ENCODE data around the gene SIPA1L2.

The SIPA1L2 gene

GRCh38 chr1:232657426-232658005, 27.6 kb upstream of the SIPA1L2 start:
- Histone ChIP-seq H3K4me3 (ENCODE audit: control insufficient read depth in 1 of 7, extremely low read depth in 1 of 7, insufficient read depth in 4 of 7, low read depth in 2 of 7, low read length in 6 of 7) (no peak overlapping the region), H3K27ac (ENCODE audit: insufficient read depth in 1 of 2, low read depth in 1 of 2, low read length in 2 of 2, poor library complexity in 1 of 2, severe bottlenecking in 2 of 2) (no peak overlapping the region), H3K4me1 (ENCODE audit: control extremely low read depth in 1 of 4, control insufficient read depth in 4 of 4, insufficient read depth in 4 of 4, low read length in 3 of 4) (peaks cover 6 to 15% (median 10%) of the 10 kb centered on the region in 4 experiments), H3K36me3 (ENCODE audit: control insufficient read depth in 4 of 4, insufficient read depth in 4 of 4, low read length in 3 of 4) (no peaks in the 10 kb centered on the region), H3K9me3 (ENCODE audit: control extremely low read depth in 1 of 5, control insufficient read depth in 4 of 5, insufficient read depth in 2 of 5, low read depth in 1 of 5, low read length in 4 of 5) (no peaks in the 10 kb centered on the region), H3K27me3 (replicated peaks in 2 of 5; ENCODE audit: control insufficient read depth in 4 of 5, insufficient read depth in 5 of 5, low read length in 4 of 5) (peaks cover 0 to 5% (median 2%) of the 10 kb centered on the region in 5 experiments)
- WGBS (ENCODE audit: insufficient coverage) = no CpG with 5 or more reads among the region's 3 CpGs
- no peak for DNase-seq
- POLR2A ChIA-PET = interaction anchor here (0.6 kb wide), 1 partner anchor 47 kb away, joined by 3 read pairs; no protein-coding TSS in a partner anchor
- CTCF ChIA-PET = no interaction called here

- CTCF ChIA-PET = no interaction called here
- peaks cover 6 to 15% (median 10%) of the 10 kb centered on the region in 4 experiments for H3K4me1 ChIP-seq (ENCODE audit: control extremely low read depth in 1 of 4, control insufficient read depth in 4 of 4, insufficient read depth in 4 of 4, low read length in 3 of 4)
- 6% methylated on average over 2 of the region's 4 CpGs for WGBS (ENCODE audit: insufficient coverage)
- H3K9me3 ChIP-seq (ENCODE audit: control extremely low read depth in 1 of 5, control insufficient read depth in 4 of 5, insufficient read depth in 2 of 5, low read depth in 1 of 5, low read length in 4 of 5) = no peaks in the 10 kb centered on the region
- H3K27ac ChIP-seq (ENCODE audit: insufficient read depth in 1 of 2, low read depth in 1 of 2, low read length in 2 of 2, poor library complexity in 1 of 2, severe bottlenecking in 2 of 2) = no peak overlapping the region
- no peak overlapping the region for H3K4me3 ChIP-seq (ENCODE audit: control insufficient read depth in 1 of 7, extremely low read depth in 1 of 7, insufficient read depth in 4 of 7, low read depth in 2 of 7, low read length in 6 of 7)
- DNase-seq = no peak
- no peaks in the 10 kb centered on the region for H3K36me3 ChIP-seq (ENCODE audit: control insufficient read depth in 4 of 4, insufficient read depth in 4 of 4, low read length in 3 of 4)
- POLR2A ChIA-PET = no interaction called here
- peaks cover 0 to 5% (median 2%) of the 10 kb centered on the region in 5 experiments for H3K27me3 ChIP-seq (replicated peaks in 2 of 5; ENCODE audit: control insufficient read depth in 4 of 5, insufficient read depth in 5 of 5, low read length in 4 of 5)
These were observed 25.8 kb upstream of the SIPA1L2 start for GRCh38 chr1:232655746-232656085.

DNA sequence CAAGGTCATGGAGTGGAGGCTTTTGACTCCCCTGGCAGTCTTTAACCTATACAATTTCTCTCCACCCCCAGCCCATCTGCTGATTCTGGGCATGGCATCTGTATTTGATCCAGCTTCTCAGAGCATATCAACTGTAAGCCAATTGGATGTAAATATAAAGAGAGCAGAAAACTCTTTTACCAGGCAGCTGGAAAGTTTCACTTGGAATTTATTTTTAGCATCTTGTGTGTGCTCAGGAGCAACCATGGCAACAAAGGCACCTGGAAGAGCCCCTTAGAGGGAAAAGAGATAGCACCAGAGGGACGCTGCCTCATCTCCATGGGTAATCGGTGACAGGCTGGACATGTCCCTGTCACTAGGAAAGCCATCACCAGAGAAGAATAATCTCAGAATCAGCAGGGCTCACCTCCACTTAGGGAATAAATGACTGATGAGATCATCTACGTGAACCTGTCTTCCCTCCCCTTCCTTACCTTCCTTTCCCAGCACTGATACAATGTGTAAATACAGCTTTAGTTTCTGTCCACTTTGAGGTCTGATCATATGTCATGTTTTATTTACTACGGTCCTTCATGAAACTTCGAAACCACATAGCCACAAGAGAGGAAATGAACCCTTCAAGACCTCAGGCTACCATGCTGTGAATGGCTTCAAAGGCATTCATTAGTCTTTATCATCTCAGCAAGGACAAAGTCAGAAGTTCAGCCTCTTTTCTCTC, 25.3 kb upstream of the SIPA1L2 start:
- CTCF ChIA-PET = no interaction called here
- Histone ChIP-seq H3K27ac (ENCODE audit: insufficient read depth in 1 of 2, low read depth in 1 of 2, low read length in 2 of 2, poor library complexity in 1 of 2, severe bottlenecking in 2 of 2) (no peak overlapping the region), H3K4me3 (ENCODE audit: control insufficient read depth in 1 of 7, extremely low read depth in 1 of 7, insufficient read depth in 4 of 7, low read depth in 2 of 7, low read length in 6 of 7) (no peak overlapping the region), H3K36me3 (ENCODE audit: control insufficient read depth in 4 of 4, insufficient read depth in 4 of 4, low read length in 3 of 4) (no peaks in the 10 kb centered on the region), H3K4me1 (ENCODE audit: control extremely low read depth in 1 of 4, control insufficient read depth in 4 of 4, insufficient read depth in 4 of 4, low read length in 3 of 4) (peaks cover 6 to 15% (median 10%) of the 10 kb centered on the region in 4 experiments), H3K9me3 (ENCODE audit: control extremely low read depth in 1 of 5, control insufficient read depth in 4 of 5, insufficient read depth in 2 of 5, low read depth in 1 of 5, low read length in 4 of 5) (no peaks in the 10 kb centered on the region), H3K27me3 (replicated peaks in 2 of 5; ENCODE audit: control insufficient read depth in 4 of 5, insufficient read depth in 5 of 5, low read length in 4 of 5) (peaks cover 0 to 5% (median 2%) of the 10 kb centered on the region in 5 experiments)
- POLR2A ChIA-PET = no interaction called here
- peak in 2 of 3 donors; percentile 68 to 72 for DNase-seq
- 31% methylated on average over 5 of the region's 5 CpGs for WGBS (ENCODE audit: insufficient coverage)

DNA sequence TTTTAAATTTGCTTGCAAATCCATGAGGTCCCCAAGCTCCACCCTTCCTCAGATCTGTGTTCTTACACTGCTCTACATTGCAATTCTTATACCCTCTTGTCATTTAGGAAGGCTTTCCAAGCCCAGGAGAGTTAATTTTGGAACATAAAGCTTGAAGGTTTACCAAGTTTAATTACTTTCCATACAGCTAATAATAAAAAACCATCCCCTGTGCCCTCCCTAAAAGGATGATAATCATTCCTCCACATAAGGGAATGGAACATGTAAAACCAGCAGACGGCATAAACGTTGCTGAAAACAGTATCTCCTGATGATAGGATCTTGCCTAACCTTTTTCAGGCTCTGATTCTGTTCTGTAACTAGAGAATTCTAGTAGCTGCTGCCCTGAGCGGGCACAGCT, 23.9 kb upstream of the SIPA1L2 start:
- H3K4me1 ChIP-seq (ENCODE audit: control extremely low read depth in 1 of 4, control insufficient read depth in 4 of 4, insufficient read depth in 4 of 4, low read length in 3 of 4) = peaks cover 6 to 15% (median 7%) of the 10 kb centered on the region in 4 experiments
- peaks cover 0 to 5% (median 0%) of the 10 kb centered on the region in 5 experiments for H3K27me3 ChIP-seq (replicated peaks in 2 of 5; ENCODE audit: control insufficient read depth in 4 of 5, insufficient read depth in 5 of 5, low read length in 4 of 5)
- POLR2A ChIA-PET = no interaction called here
- no peaks in the 10 kb centered on the region for H3K36me3 ChIP-seq (ENCODE audit: control insufficient read depth in 4 of 4, insufficient read depth in 4 of 4, low read length in 3 of 4)
- H3K9me3 ChIP-seq (ENCODE audit: control extremely low read depth in 1 of 5, control insufficient read depth in 4 of 5, insufficient read depth in 2 of 5, low read depth in 1 of 5, low read length in 4 of 5) = peaks cover 0 to 2% (median 0%) of the 10 kb centered on the region in 5 experiments
- CTCF ChIA-PET = interaction anchor here (0.9 to 1.5 kb wide), 4 partner anchors 9 to 19 kb away, joined by 3 to 4 read pairs (median 4); no protein-coding TSS in a partner anchor
- H3K27ac ChIP-seq (ENCODE audit: insufficient read depth in 1 of 2, low read depth in 1 of 2, low read length in 2 of 2, poor library complexity in 1 of 2, severe bottlenecking in 2 of 2) = no peak overlapping the region
- 84% methylated on average over 3 of the region's 3 CpGs for WGBS (ENCODE audit: insufficient coverage)
- H3K4me3 ChIP-seq (ENCODE audit: control insufficient read depth in 1 of 7, extremely low read depth in 1 of 7, insufficient read depth in 4 of 7, low read depth in 2 of 7, low read length in 6 of 7) = no peak overlapping the region
- no peak for DNase-seq

- no peaks in the 10 kb centered on the region for H3K36me3 ChIP-seq (ENCODE audit: control insufficient read depth in 4 of 4, insufficient read depth in 4 of 4, low read length in 3 of 4)
- H3K27me3 ChIP-seq (replicated peaks in 2 of 5; ENCODE audit: control insufficient read depth in 4 of 5, insufficient read depth in 5 of 5, low read length in 4 of 5) = peaks cover 0 to 5% (median 0%) of the 10 kb centered on the region in 5 experiments
- H3K4me1 ChIP-seq (ENCODE audit: control extremely low read depth in 1 of 4, control insufficient read depth in 4 of 4, insufficient read depth in 4 of 4, low read length in 3 of 4) = peaks cover 6 to 11% (median 7%) of the 10 kb centered on the region in 4 experiments
- WGBS (ENCODE audit: insufficient coverage) = 100% methylated on average over 1 of the region's 1 CpG
- H3K9me3 ChIP-seq (ENCODE audit: control extremely low read depth in 1 of 5, control insufficient read depth in 4 of 5, insufficient read depth in 2 of 5, low read depth in 1 of 5, low read length in 4 of 5) = peaks cover 0 to 2% (median 0%) of the 10 kb centered on the region in 5 experiments
- H3K27ac ChIP-seq (ENCODE audit: insufficient read depth in 1 of 2, low read depth in 1 of 2, low read length in 2 of 2, poor library complexity in 1 of 2, severe bottlenecking in 2 of 2) = no peak overlapping the region
- CTCF ChIA-PET = no interaction called here
- POLR2A ChIA-PET = no interaction called here
- DNase-seq = no peak
- H3K4me3 ChIP-seq (ENCODE audit: control insufficient read depth in 1 of 7, extremely low read depth in 1 of 7, insufficient read depth in 4 of 7, low read depth in 2 of 7, low read length in 6 of 7) = no peak overlapping the region
These were observed 20.9 kb upstream of the SIPA1L2 start for GRCh38 chr1:232650845-232651244.

- Histone ChIP-seq H3K4me1 (ENCODE audit: control extremely low read depth in 1 of 4, control insufficient read depth in 4 of 4, insufficient read depth in 4 of 4, low read length in 3 of 4) (peaks cover 3 to 7% (median 4%) of the 10 kb centered on the region in 4 experiments), H3K4me3 (ENCODE audit: control insufficient read depth in 1 of 7, extremely low read depth in 1 of 7, insufficient read depth in 4 of 7, low read depth in 2 of 7, low read length in 6 of 7) (no peak overlapping the region), H3K36me3 (ENCODE audit: control insufficient read depth in 4 of 4, insufficient read depth in 4 of 4, low read length in 3 of 4) (no peaks in the 10 kb centered on the region), H3K27me3 (replicated peaks in 2 of 5; ENCODE audit: control insufficient read depth in 4 of 5, insufficient read depth in 5 of 5, low read length in 4 of 5) (peaks cover 0 to 5% (median 0%) of the 10 kb centered on the region in 5 experiments), H3K9me3 (ENCODE audit: control extremely low read depth in 1 of 5, control insufficient read depth in 4 of 5, insufficient read depth in 2 of 5, low read depth in 1 of 5, low read length in 4 of 5) (peaks cover 0 to 2% (median 0%) of the 10 kb centered on the region in 5 experiments), H3K27ac (ENCODE audit: insufficient read depth in 1 of 2, low read depth in 1 of 2, low read length in 2 of 2, poor library complexity in 1 of 2, severe bottlenecking in 2 of 2) (no peak overlapping the region)
- ChIA-PET POLR2A (no interaction called here), CTCF (interaction anchor here (1.2 kb wide), 1 partner anchor 77 kb away, joined by 3 read pairs; no protein-coding TSS in a partner anchor)
- DNase-seq = no peak
- WGBS (ENCODE audit: insufficient coverage) = no CpG with 5 or more reads among the region's 2 CpGs
These were observed 20.5 kb upstream of the SIPA1L2 start for GRCh38 chr1:232650418-232650817.

- Histone ChIP-seq H3K4me3 (ENCODE audit: control insufficient read depth in 1 of 7, extremely low read depth in 1 of 7, insufficient read depth in 4 of 7, low read depth in 2 of 7, low read length in 6 of 7) (no peak overlapping the region), H3K9me3 (ENCODE audit: control extremely low read depth in 1 of 5, control insufficient read depth in 4 of 5, insufficient read depth in 2 of 5, low read depth in 1 of 5, low read length in 4 of 5) (peaks cover 0 to 2% (median 0%) of the 10 kb centered on the region in 5 experiments), H3K27me3 (replicated peaks in 2 of 5; ENCODE audit: control insufficient read depth in 4 of 5, insufficient read depth in 5 of 5, low read length in 4 of 5) (peaks cover 0 to 3% (median 0%) of the 10 kb centered on the region in 5 experiments), H3K4me1 (ENCODE audit: control extremely low read depth in 1 of 4, control insufficient read depth in 4 of 4, insufficient read depth in 4 of 4, low read length in 3 of 4) (no peaks in the 10 kb centered on the region), H3K36me3 (ENCODE audit: control insufficient read depth in 4 of 4, insufficient read depth in 4 of 4, low read length in 3 of 4) (no peaks in the 10 kb centered on the region), H3K27ac (ENCODE audit: insufficient read depth in 1 of 2, low read depth in 1 of 2, low read length in 2 of 2, poor library complexity in 1 of 2, severe bottlenecking in 2 of 2) (no peak overlapping the region)
- 55% methylated on average over 3 of the region's 3 CpGs for WGBS (ENCODE audit: insufficient coverage)
- ChIA-PET CTCF (interaction anchor here (1.1 to 1.3 kb wide), 2 partner anchors 10 to 15 kb away, joined by 3 read pairs; no protein-coding TSS in a partner anchor), POLR2A (no interaction called here)
- DNase-seq = no peak
These were observed 18.4 kb upstream of the SIPA1L2 start for GRCh38 chr1:232648316-232648715.

Measured in common myeloid progenitor, CD34-positive (primary cell).